NT2/D1 (cell line): ENCODE data around the gene RGS17.
"Not testable (repeated sequence)": the region's sequence is repeated elsewhere in the genome, so short reads cannot be mapped to it uniquely, and the experiment has no call there.

Experiments used
- DNase-seq: peaks from one replicate; pipeline ENCODE4 v3.0.0-alpha.2; 2011; ENCODE audit warnings: low read depth, low spot score
- H3K27me3 ChIP-seq: 2 replicates; pipeline ENCODE4 v1.6.0; 2011; ENCODE audit warnings: mild to moderate bottlenecking; ENCODE audit not compliant: insufficient read length, insufficient read depth
- H3K36me3 ChIP-seq: 2 replicates; pipeline ENCODE4 v1.6.1; 2011; ENCODE audit warnings: mild to moderate bottlenecking, low read length, mixed read lengths; ENCODE audit not compliant: insufficient read depth, insufficient read length
- H3K4me1 ChIP-seq: 2 replicates; pipeline ENCODE4 v1.5.1; 2011; ENCODE audit not compliant: insufficient read depth, insufficient read length
- H3K4me3 ChIP-seq: 2 replicates; pipeline ENCODE4 v1.5.1; 2011; ENCODE audit warnings: low read depth; ENCODE audit not compliant: insufficient read length
- H3K9ac ChIP-seq: 2 replicates; pipeline ENCODE4 v1.6.0; 2011; ENCODE audit warnings: low read depth; ENCODE audit not compliant: insufficient read length
- H3K9me3 ChIP-seq: 2 replicates; pipeline ENCODE4 v1.5.1; 2011; ENCODE audit warnings: mild to moderate bottlenecking, low read length; ENCODE audit not compliant: insufficient read depth
- SUZ12 ChIP-seq: IDR thresholded peaks from 2 replicates; pipeline ENCODE4 v1.6.1; 2011; ENCODE audit not compliant: insufficient read length, insufficient read depth; ENCODE audit errors: extremely low read depth
- YY1 ChIP-seq: IDR thresholded peaks from 2 replicates; pipeline ENCODE4 v1.6.1; 2011; ENCODE audit not compliant: insufficient read length, insufficient read depth
- ZNF274 ChIP-seq: IDR thresholded peaks from 2 replicates; pipeline ENCODE4 v1.6.1; 2011; ENCODE audit warnings: mild to moderate bottlenecking, low read depth, low read length

The RGS17 gene

GRCh38 chr6:153143200-153143599, 12.1 kb upstream of the RGS17 start:
- Histone ChIP-seq H3K4me3 (no peak overlapping the region), H3K9me3 (no peaks in the 10 kb centered on the region), H3K4me1 (no peaks in the 10 kb centered on the region), H3K27me3 (no peaks in the 10 kb centered on the region), H3K36me3 (no peaks in the 10 kb centered on the region), H3K9ac (no peak overlapping the region)
- TF ChIP-seq SUZ12 (no peak), ZNF274 (no peak), YY1 (no peak)
- DNase-seq, result no peak

- no peaks in the 10 kb centered on the region for H3K9me3 ChIP-seq
- DNase-seq, result no peak
- no peak overlapping the region for H3K9ac ChIP-seq
- no peaks in the 10 kb centered on the region for H3K36me3 ChIP-seq
- no peak overlapping the region for H3K4me3 ChIP-seq
- no peaks in the 10 kb centered on the region for H3K27me3 ChIP-seq
- no peak for TF ChIP-seq SUZ12
- no peak for TF ChIP-seq YY1
- no peak for TF ChIP-seq ZNF274
- no peaks in the 10 kb centered on the region for H3K4me1 ChIP-seq
Measured at GRCh38 chr6:153140299-153140698, 9.2 kb upstream of the RGS17 start.

GRCh38 chr6:153138930-153139329, 7.8 kb upstream of the RGS17 start:
- DNase-seq, result no peak
- TF ChIP-seq ZNF274, result no peak
- TF ChIP-seq YY1, result no peak
- TF ChIP-seq SUZ12, result no peak
- no peaks in the 10 kb centered on the region for H3K9me3 ChIP-seq
- H3K9ac ChIP-seq, result no peak overlapping the region
- no peaks in the 10 kb centered on the region for H3K27me3 ChIP-seq
- H3K36me3 ChIP-seq, result no peaks in the 10 kb centered on the region
- no peak overlapping the region for H3K4me3 ChIP-seq
- H3K4me1 ChIP-seq, result no peaks in the 10 kb centered on the region

- no peak for DNase-seq
- no peaks in the 10 kb centered on the region; the same call in 1 of the 2 replicates for H3K9me3 ChIP-seq
- H3K36me3 ChIP-seq, result no peaks in the 10 kb centered on the region
- H3K9ac ChIP-seq, result no peak overlapping the region
- H3K4me3 ChIP-seq, result no peak overlapping the region
- H3K4me1 ChIP-seq, result no peaks in the 10 kb centered on the region
- TF ChIP-seq SUZ12, result no peak
- TF ChIP-seq ZNF274, result no peak
- TF ChIP-seq YY1, result no peak
- H3K27me3 ChIP-seq, result peaks cover 16% of the 10 kb centered on the region
Measured at GRCh38 chr6:153135681-153136080, 4.6 kb upstream of the RGS17 start.

- H3K9me3 ChIP-seq, H3K4me3 ChIP-seq, DNase-seq, H3K9ac ChIP-seq, H3K4me1 ChIP-seq, H3K36me3 ChIP-seq: not testable (repeated sequence)
- H3K27me3 ChIP-seq, result peaks cover 35% of the 10 kb centered on the region
Measured at GRCh38 chr6:153133667-153134066, 2.6 kb upstream of the RGS17 start.

GRCh38 chr6:153130515-153131036, 506 bp downstream of the RGS17 start:
- H3K4me1 ChIP-seq, result no peaks in the 10 kb centered on the region
- H3K9ac ChIP-seq, result peak overlapping the region; percentile 66
- no peak for DNase-seq
- H3K9me3 ChIP-seq, result no peaks in the 10 kb centered on the region; the same call in 1 of the 2 replicates
- peak overlapping the region; percentile 63 for H3K4me3 ChIP-seq
- H3K27me3 ChIP-seq, result peaks cover 45% of the 10 kb centered on the region
- H3K36me3 ChIP-seq, result no peaks in the 10 kb centered on the region
- TF ChIP-seq ZNF274 (no peak), YY1 (no peak), SUZ12 (no peak)

GRCh38 chr6:153129873-153130514, 1.1 kb downstream of the RGS17 start:
- Histone ChIP-seq H3K9me3 (no peaks in the 10 kb centered on the region; the same call in 1 of the 2 replicates), H3K4me3 (peak overlapping the region; percentile 63), H3K36me3 (no peaks in the 10 kb centered on the region), H3K9ac (peak overlapping the region; percentile 66), H3K27me3 (peaks cover 45% of the 10 kb centered on the region), H3K4me1 (no peaks in the 10 kb centered on the region)
- TF ChIP-seq ZNF274, result no peak
- TF ChIP-seq SUZ12, result peak; percentile 85
- no peak for TF ChIP-seq YY1
- no peak for DNase-seq

- H3K27me3 ChIP-seq, result peaks cover 29% of the 10 kb centered on the region
- no peak overlapping the region for H3K9ac ChIP-seq
- no peaks in the 10 kb centered on the region for H3K4me1 ChIP-seq
- no peak for TF ChIP-seq ZNF274
- no peak for TF ChIP-seq SUZ12
- TF ChIP-seq YY1, result no peak
- H3K36me3 ChIP-seq, result no peaks in the 10 kb centered on the region
- no peaks in the 10 kb centered on the region for H3K9me3 ChIP-seq
- DNase-seq, result no peak
- H3K4me3 ChIP-seq, result no peak overlapping the region
Measured at GRCh38 chr6:153126218-153126617, 4.9 kb downstream of the RGS17 start.
